HG03439 (cell line): ENCODE results near the gene MYCBPAP.

Source experiments
- ATAC-seq: cut with Tn5 transposase; IDR thresholded peaks from one replicate; pipeline ENCODE4 v1.9.1; 2021; ENCODE audit warnings: mild to moderate bottlenecking, moderate library complexity; ENCODE audit not compliant: unreplicated experiment

MYCBPAP gene, protein sequence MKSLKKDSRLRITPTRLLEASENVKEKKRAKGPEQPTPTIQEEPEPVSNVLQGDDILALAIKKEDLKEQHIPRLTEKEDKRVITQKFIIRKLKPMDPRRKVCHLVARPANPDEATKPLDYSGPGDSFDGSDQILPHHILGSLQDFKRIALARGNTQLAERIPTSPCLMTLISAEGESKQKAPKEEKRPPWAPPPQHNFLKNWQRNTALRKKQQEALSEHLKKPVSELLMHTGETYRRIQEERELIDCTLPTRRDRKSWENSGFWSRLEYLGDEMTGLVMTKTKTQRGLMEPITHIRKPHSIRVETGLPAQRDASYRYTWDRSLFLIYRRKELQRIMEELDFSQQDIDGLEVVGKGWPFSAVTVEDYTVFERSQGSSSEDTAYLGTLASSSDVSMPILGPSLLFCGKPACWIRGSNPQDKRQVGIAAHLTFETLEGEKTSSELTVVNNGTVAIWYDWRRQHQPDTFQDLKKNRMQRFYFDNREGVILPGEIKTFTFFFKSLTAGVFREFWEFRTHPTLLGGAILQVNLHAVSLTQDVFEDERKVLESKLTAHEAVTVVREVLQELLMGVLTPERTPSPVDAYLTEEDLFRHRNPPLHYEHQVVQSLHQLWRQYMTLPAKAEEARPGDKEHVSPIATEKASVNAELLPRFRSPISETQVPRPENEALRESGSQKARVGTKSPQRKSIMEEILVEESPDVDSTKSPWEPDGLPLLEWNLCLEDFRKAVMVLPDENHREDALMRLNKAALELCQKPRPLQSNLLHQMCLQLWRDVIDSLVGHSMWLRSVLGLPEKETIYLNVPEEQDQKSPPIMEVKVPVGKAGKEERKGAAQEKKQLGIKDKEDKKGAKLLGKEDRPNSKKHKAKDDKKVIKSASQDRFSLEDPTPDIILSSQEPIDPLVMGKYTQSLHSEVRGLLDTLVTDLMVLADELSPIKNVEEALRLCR

DNA sequence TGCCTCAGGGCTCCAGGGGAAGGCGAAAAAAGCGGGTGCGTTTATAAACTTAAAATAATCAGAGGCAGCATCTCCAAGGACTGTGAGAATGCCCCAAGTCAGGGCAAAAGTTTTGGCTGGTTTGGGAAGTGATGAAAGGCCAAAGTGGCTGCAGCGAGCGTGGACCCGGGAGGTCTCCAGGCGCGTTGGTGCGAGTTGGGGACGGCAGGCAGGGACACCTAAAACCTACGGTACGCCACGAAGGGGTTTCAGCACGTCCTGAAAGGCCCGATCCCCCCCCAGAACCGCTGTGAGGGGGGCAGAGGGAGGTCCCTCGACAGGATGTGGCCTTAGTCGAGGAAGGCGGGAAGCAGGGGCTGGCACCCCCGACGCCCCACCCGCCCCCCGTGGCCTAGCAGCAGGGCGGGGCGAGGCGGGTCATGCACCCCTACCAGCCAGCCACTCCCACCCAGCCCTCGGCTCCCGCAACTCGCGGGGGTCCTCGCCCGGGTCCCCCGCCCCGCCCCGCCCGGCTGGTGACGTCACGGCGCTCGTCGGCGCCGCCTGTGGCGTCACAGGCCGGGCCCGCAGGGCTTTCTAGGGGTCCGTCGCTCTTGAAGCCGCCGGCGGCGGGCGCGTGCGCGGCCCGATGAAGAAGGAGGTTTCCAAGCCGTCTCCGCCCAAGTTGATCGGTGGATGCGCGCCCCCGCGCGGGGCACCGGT lies at the start of gene MYCBPAP:
Gene MYCBPAP, plus strand, starts transcription at position 569 of the 702 bp plus-strand sequence. CDS start 236 bp downstream, outside the sequence.
- peak; percentile 41 for ATAC-seq

DNA sequence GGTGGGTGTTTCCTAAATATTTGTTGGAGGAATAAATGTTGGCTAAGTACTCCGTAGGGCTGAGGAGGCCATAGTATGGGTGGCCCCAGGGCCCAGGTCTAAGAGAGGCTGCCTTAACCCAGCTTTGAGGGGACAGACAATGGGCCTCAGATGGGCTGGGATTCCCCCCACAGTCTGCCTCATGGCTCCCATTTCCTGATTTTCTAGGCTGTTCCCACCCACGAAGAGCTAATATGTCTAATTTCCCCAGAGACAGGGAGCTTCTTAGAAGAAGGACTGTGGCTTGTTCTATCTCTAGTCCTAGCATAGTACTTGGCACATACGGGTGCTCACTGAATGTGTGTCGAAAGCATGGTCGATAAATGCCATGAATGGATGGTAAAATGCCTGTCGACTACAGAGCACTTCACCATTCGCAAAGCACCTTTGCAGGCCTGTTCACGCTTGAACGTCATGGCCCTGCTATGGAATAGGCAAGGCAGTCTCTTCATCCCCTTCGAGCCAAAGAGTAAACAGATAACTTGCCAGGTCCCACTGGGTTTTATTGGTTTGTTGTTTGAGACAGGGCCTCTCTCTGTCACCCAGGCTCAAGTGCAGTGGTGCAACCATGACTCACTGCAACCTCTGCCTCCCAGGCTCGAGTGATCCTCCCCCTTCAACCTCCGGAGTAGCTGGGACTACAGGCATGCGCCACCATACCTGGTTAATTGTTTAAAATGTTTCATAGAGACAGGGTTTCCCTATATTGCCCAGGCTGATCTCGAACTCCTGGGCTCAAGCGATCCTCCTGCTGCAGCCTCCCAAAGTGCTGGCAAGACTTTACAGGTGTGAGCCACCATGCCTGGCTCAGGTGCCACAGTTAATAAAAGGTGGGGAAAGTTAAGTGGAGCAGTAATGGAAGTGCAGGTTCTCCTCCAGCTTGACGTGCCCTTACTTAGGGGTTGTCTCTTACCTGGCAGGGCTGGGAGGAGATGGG lies 49.2 kb upstream of the MYCBPAP start:
- no peak for ATAC-seq

DNA sequence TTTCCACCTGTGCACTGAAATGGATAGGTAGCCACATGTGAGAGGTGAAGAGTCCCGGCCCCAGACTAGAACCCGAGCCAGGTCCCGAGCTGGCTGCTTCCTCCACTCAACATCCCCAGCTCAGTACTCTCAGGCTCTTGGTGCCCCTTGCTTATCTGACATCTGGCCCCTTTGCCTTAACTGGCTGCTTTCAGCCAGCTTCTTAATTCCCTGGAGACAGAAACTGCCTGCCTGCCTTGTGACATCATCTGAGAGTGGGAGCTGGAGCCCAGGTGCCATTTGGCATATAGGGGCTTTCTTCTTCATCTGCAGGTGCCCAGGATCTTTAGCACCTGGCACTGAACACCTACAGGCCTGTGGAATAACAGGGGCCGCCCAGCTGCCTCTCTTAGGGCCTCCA lies 48.5 kb upstream of the MYCBPAP start:
- no peak for ATAC-seq

- no peak for ATAC-seq
These were observed 47.3 kb upstream of the MYCBPAP start for GRCh38 chr17:50460831-50461526.

GRCh38 chr17:50461550-50462132 lies 46.6 kb upstream of the MYCBPAP start:
- no peak for ATAC-seq

DNA sequence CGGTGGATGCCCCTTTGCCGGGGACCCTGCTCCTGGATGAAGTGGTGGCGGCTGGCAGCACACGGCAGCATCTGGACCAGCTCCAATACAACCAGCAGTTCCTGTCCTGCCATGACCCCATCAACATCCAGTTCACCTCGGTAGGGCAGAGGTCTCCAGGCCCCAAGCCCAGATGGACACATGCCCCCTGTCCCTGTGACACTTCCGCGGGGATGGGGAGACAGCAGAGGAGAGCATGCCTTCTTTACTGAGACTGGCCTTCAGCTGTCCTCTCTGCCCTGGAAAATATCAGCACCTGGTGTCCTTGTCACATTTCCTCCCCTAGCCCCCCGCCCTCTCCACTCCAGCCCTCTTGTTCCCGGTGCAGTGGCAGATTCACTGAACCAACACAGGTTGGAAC lies 45.8 kb upstream of the MYCBPAP start:
- ATAC-seq: no peak

DNA sequence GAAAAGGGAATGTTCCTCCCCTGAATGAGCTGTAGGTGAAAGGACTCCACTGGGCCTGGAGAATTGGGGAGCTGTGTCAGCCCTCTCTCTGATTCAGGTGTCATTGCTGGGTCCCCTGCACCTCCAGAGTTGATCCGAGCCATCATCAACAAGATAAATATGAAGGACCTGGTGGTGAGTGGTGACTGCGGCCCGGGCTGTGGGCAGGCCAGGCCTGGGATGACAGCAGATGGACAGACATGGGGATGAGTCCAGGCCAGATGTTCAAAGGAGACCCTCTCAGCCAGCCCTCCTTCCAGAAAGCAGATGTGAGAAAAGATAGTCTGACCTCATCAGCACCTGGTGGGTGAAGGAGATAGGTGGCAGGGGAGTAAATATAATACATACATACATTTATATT lies 44.1 kb upstream of the MYCBPAP start:
- no peak for ATAC-seq

GRCh38 chr17:50464736-50465135 lies 43.5 kb upstream of the MYCBPAP start:
- ATAC-seq: no peak

- ATAC-seq: no peak
These were observed 43.1 kb upstream of the MYCBPAP start for GRCh38 chr17:50465171-50465570.

GRCh38 chr17:50465635-50466034 lies 42.6 kb upstream of the MYCBPAP start:
- no peak for ATAC-seq

GRCh38 chr17:50466371-50467113 lies 41.7 kb upstream of the MYCBPAP start:
- no peak for ATAC-seq

DNA sequence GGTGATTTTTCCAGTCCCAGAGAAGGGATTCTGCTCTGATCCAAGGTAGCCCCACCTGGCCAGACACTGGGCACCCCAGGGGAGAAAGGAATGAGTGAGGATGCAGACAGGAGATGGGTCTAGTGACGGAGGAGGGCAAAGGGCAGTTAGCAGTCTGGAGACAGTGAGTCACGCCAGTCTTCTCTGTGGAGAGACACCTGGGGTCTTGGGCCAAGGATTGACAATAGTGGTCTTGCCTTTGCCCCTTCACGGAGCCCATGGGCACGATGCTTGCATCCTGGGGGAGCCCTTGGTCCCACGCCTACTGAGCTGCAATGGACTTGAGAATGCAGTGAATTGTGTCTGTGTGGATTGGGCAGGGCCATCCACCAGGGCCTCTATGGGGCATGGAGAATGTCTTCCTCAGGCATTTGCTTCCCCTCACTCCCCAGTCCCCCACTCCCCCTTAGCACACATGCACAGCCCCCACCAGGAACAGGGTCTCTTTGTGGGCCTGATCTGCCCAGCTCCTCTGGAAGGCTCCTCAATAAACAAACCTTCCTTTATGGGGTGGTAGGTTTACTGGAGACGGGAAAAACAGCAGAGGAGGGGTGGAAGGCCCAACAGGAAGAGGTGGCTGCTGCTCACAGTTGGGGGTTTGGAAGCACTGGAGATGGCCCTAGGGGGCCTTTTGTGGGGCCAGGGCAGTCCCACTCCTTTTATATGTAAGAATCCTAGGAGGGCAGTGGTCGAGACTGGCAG lies 41.0 kb upstream of the MYCBPAP start:
- ATAC-seq: no peak

DNA sequence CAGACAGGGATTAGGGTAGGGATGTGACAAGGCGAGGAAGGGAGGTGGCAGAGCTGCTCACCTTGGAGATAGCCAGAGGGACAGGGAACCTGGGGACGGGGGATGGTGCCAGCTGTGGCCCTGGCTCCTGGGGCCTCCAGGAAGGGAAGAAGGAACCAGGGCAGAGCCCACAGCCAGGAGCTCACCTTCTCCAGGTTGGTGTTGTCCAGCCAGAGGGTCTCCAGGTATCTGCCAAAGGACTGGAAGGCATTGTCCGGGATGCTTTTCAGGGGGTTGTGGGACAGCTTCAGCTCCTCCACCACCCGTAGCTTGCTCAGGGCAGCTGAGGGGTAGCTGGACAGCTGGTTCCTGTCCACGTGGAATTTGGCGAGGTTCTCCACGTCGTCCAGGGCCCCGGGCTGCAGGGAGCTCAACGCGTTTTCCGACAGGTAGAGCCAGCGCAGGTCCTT lies 40.4 kb upstream of the MYCBPAP start:
- ATAC-seq: no peak

DNA sequence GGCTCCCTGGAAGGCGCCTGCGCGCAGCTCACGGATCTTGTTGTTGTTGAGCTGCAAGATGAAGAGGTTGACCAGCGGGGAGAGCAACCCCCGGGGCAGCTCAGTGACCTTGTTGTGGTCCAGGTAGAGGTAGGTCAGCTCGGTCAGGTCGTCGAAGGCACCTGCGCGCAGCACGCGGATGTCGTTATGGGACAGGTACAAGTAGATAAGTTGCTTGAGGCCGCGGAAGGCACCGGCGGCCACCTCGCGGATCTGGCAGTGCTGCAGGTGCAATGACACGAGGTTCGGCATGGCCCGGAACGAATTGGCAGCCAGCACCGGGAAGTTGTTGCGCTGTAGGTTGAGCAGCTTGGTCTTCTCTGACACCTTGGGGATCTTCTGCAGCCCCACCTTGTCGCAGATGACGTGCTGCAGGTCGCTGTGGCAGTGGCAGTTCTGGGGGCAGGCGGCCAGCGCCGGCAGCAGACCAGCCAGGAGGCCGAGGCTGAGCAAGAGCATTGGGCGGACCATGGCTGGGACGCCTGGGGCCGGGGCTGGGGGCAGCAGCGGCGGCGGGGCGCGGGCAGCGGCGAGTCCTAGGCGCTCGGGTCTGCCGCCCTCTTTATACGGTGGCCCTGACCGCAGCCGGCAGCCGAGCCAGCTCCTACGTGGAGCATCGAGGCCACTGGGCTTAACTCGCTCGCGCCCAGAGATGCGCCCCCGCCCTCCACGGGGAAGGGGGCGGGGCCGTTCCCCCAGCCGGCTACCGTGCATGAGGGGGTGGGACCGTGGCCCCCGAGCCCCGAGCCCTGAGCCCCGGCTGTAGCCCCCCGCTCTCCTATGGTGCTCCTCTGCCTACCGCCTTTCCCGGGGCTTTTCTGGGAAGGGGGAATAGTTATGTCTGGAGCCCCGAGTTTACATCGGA lies 39.7 kb upstream of the MYCBPAP start, which contains the start of gene CHAD:
Gene CHAD, minus strand, starts transcription at position 577 of the 904 bp plus-strand sequence. Its CDS starts 67 bp downstream, at position 510.
- no peak for ATAC-seq

GRCh38 chr17:50469208-50469605 lies 39.0 kb upstream of the MYCBPAP start:
- ATAC-seq: no peak

GRCh38 chr17:50469671-50470305 lies 38.5 kb upstream of the MYCBPAP start:
- no peak for ATAC-seq
